Kidney epithelial cell (primary cell): ENCODE results near the gene MCU. TPM values are rescaled to one million over a fixed set of nuclear protein-coding genes. Genes with fewer than 3 reads are reported as not detected.

ENCODE experiments used
- DNase-seq: peaks from one replicate; pipeline ENCODE4 v3.0.0-alpha.2; 2010; ENCODE audit warnings: low read depth
- H3K27me3 ChIP-seq: 2 replicates; pipeline ENCODE4 v1.6.0; 2011; ENCODE audit warnings: low read length; ENCODE audit not compliant: control insufficient read depth, insufficient read depth
- H3K36me3 ChIP-seq: 2 replicates; pipeline ENCODE4 v1.5.1; 2011; ENCODE audit warnings: low read length; ENCODE audit not compliant: control insufficient read depth, insufficient read depth
- H3K4me3 ChIP-seq: 2 replicates; pipeline ENCODE4 v1.5.1; 2011; ENCODE audit warnings: low read depth, mild to moderate bottlenecking, control low read depth, low read length
- CTCF ChIP-seq: IDR thresholded peaks from 2 replicates; pipeline ENCODE4 v1.5.1; 2011; ENCODE audit warnings: mild to moderate bottlenecking, moderate library complexity, low read length, control low read depth, inconsistent platforms; ENCODE audit not compliant: insufficient read depth, poor library complexity, severe bottlenecking
- total RNA-seq: library from RNA; depleted of rRNA; stranded (reverse); fragments of >200 nt; gene quantifications from 2 replicates; pipeline ENCODE4 v1.2.3, GENCODE V29; 2015

The MCU gene
- total RNA-seq, 1 donor from 2014 or later: 15.4 TPM

DNA sequence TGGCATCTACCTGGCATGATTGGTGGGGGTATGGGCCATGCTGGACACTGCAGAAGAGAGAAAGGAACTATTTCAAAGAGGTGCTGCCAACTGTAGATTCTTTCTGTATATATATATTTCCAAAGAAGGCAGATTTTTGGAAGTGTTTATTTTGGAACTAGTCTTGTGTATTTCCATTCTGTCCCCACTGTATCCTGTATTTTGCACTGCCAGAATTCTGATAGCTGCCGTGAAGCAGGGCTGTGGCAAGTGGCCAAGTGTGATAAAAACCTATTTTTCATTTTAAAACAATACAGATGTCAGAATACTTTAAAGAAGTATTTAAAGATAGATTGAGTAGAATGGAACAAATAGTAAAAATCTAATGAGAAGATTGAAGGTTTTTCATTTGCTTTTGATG is 17.1 kb downstream of the MCU start:
- Histone ChIP-seq H3K36me3 (no peaks in the 10 kb centered on the region), H3K27me3 (no peaks in the 10 kb centered on the region), H3K4me3 (no peak overlapping the region)
- TF ChIP-seq CTCF: no peak
- no peak for DNase-seq

DNA sequence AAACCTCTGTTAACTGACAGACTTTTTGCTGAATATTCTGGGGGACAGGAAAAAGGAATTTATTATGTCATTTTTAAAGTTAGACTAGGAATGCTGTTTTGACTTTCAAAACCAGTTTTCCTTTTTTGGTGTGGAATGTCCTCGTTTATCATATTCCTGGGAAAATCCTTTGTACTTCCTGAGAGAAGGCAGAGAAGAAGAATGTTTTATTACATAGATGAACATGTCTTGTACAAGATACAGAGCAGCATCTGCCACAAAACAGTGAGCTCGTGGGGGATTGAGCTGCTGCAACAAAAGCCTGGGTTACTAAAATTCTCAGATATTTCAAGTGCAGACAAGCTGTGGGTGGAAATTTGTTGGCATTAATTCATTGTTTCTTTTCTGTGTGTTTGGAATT is 20.2 kb downstream of the MCU start:
- Histone ChIP-seq H3K27me3 (no peaks in the 10 kb centered on the region), H3K36me3 (no peaks in the 10 kb centered on the region), H3K4me3 (no peak overlapping the region)
- no peak for DNase-seq
- no peak for TF ChIP-seq CTCF

- DNase-seq: no peak
- Histone ChIP-seq H3K4me3 (no peak overlapping the region), H3K36me3 (no peaks in the 10 kb centered on the region), H3K27me3 (no peaks in the 10 kb centered on the region)
- no peak for TF ChIP-seq CTCF
These were observed 28.1 kb downstream of the MCU start for GRCh38 chr10:72719941-72720592.

- H3K27me3 ChIP-seq: no peaks in the 10 kb centered on the region
- no peak for DNase-seq
- H3K36me3 ChIP-seq: no peaks in the 10 kb centered on the region
- TF ChIP-seq CTCF: no peak
- no peak overlapping the region for H3K4me3 ChIP-seq
These were observed 29.1 kb downstream of the MCU start for GRCh38 chr10:72720814-72721660.

DNA sequence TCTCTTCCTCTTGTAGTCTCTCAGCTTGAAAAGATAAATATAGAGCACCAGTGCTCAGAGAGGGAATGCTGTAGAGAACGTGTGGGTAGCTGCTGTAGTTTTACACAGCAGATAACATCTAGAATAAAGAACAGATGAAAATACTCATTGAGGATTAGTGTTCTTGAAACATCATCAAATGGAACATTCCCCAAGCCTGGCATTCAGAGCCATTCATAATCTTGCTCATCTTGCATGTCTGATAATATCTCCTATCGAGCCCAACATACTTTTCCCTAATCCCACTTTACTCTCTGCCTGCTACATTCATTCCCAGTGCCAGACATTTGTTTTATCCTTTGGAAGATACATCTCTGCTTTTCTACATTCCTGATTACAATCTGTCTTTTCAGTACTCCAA is 35.2 kb downstream of the MCU start:
- no peaks in the 10 kb centered on the region for H3K27me3 ChIP-seq
- TF ChIP-seq CTCF: no peak
- no peaks in the 10 kb centered on the region for H3K36me3 ChIP-seq
- no peak for DNase-seq
- no peak overlapping the region for H3K4me3 ChIP-seq
